ENCODE measurements around the gene DPT.

Gene DPT

GRCh38 chr1:168734946-168735345 is 5.9 kb upstream of the DPT start:
- no peak for FAIRE-seq

GRCh38 chr1:168734271-168734670 is 5.3 kb upstream of the DPT start:
- FAIRE-seq: no peak

GRCh38 chr1:168733241-168733640 is 4.2 kb upstream of the DPT start:
- FAIRE-seq: no peak

GRCh38 chr1:168732736-168733135 is 3.7 kb upstream of the DPT start:
- no peak for FAIRE-seq

GRCh38 chr1:168731244-168731953 is 2.4 kb upstream of the DPT start:
- no peak for FAIRE-seq

GRCh38 chr1:168729405-168729802 is 398 bp upstream of the DPT start:
- FAIRE-seq: no peak

- FAIRE-seq: no peak
These were observed 2.3 kb downstream of the DPT start for GRCh38 chr1:168726719-168727118.

- no peak for FAIRE-seq
These were observed 2.7 kb downstream of the DPT start for GRCh38 chr1:168726281-168726680.

- FAIRE-seq: no peak
These were observed 3.2 kb downstream of the DPT start for GRCh38 chr1:168725831-168726230.

GRCh38 chr1:168725060-168725459 is 3.9 kb downstream of the DPT start:
- FAIRE-seq: no peak

GRCh38 chr1:168723000-168723399 is 6.0 kb downstream of the DPT start:
- no peak for FAIRE-seq

GRCh38 chr1:168720839-168721238 is 8.2 kb downstream of the DPT start:
- FAIRE-seq: no peak

- FAIRE-seq: no peak
These were observed 9.5 kb downstream of the DPT start for GRCh38 chr1:168719306-168720111.

- no peak for FAIRE-seq
These were observed 10.8 kb downstream of the DPT start for GRCh38 chr1:168717906-168718891.

GRCh38 chr1:168714012-168714411 is 15.0 kb downstream of the DPT start:
- no peak for FAIRE-seq

- no peak for FAIRE-seq
These were observed 19.3 kb downstream of the DPT start for GRCh38 chr1:168709405-168710363.

GRCh38 chr1:168708698-168709404 is 20.2 kb downstream of the DPT start:
- FAIRE-seq: no peak

GRCh38 chr1:168706391-168706992 is 22.5 kb downstream of the DPT start:
- no peak for FAIRE-seq

GRCh38 chr1:168700575-168701268 is 28.3 kb downstream of the DPT start:
- no peak for FAIRE-seq

GRCh38 chr1:168698453-168698852 is 30.6 kb downstream of the DPT start:
- no peak for FAIRE-seq

Data from islet of Langerhans (tissue), 1 donor.